Tibial nerve (tissue), 4 donors: ENCODE results near the gene TMTC1. TPM values are rescaled to one million over a fixed set of nuclear protein-coding genes. Genes with fewer than 3 reads are reported as not detected.

Experiments
- DNase-seq, 2 donors: peaks; one replicate each; pipeline ENCODE4 v3.0.0-alpha.2; 2019; ENCODE audit warnings: low spot score in 2 of 2
- H3K27ac ChIP-seq, 4 donors: fragments of 200-600 bp; sonication (generic) in 3 of 4; one replicate each; pipeline ENCODE4 v1.5.1; 2017 to 2019; ENCODE audit warnings: mild to moderate bottlenecking in 1 of 4
- H3K27me3 ChIP-seq, 2 donors: fragments of 200-600 bp; sonication (generic) in 1 of 2; one replicate each; pipeline versions ENCODE4 v1.5.1 to v1.6.0; 2017 to 2019
- H3K36me3 ChIP-seq, 3 donors: fragments of 200-600 bp; sonication (generic); one replicate each; pipeline ENCODE4 v1.5.1; 2018 to 2019
- H3K4me1 ChIP-seq, 4 donors: fragments of 200-600 bp; sonication (generic) in 3 of 4; one replicate each; pipeline ENCODE4 v1.5.1; 2017 to 2019
- H3K4me3 ChIP-seq, 4 donors: fragments of 200-600 bp; sonication (generic) in 3 of 4; one replicate each; pipeline ENCODE4 v1.5.1; 2017 to 2019; ENCODE audit warnings: mild to moderate bottlenecking in 1 of 4, moderate library complexity in 1 of 4
- H3K9me3 ChIP-seq, 4 donors: fragments of 200-600 bp; sonication (generic) in 3 of 4; one replicate each; pipeline ENCODE4 v1.5.1; 2017 to 2019
- EP300 ChIP-seq, 2 donors: sonication (generic); formaldehyde crosslinking; IDR thresholded peaks; one replicate each; pipeline ENCODE4 v1.6.1; 2017; ENCODE audit warnings: antibody characterized with exemption in 2 of 2, mild to moderate bottlenecking in 1 of 2
- POLR2A ChIP-seq, 2 donors: fragments of 450-650 bp; IDR thresholded peaks; one replicate each; pipeline ENCODE4 v1.6.1; 2017; ENCODE audit warnings: antibody characterized with exemption in 2 of 2, mild to moderate bottlenecking in 2 of 2, moderate library complexity in 2 of 2
- WGBS, 2 donors: methylation state at CpG; one replicate each; pipeline ENCODE4 v1.1.5; 2018; 5-methylcytosine and 5-hydroxymethylcytosine counted together
- total RNA-seq, 4 donors: library from RNA; depleted of rRNA; stranded (reverse); fragments of >200 nt; gene quantifications; one replicate each; pipeline ENCODE4 v1.1.0, GENCODE V29; 2016
- TF ChIP-seq, protein P1 (sequence below), 5 experiments: fragments of 200-600 bp in 3 of 5; fragments of 450-650 bp in 2 of 5; sonication (generic) in 3 of 5; IDR thresholded peaks; one replicate each; pipeline ENCODE4 v1.5.1; 2016 to 2019; ENCODE audit warnings: antibody characterized with exemption in 5 of 5, mild to moderate bottlenecking in 3 of 5, moderate library complexity in 2 of 5

Gene TMTC1
- total RNA-seq, 4 donors from 2014 or later = 111 to 207 (median 144) TPM

DNA sequence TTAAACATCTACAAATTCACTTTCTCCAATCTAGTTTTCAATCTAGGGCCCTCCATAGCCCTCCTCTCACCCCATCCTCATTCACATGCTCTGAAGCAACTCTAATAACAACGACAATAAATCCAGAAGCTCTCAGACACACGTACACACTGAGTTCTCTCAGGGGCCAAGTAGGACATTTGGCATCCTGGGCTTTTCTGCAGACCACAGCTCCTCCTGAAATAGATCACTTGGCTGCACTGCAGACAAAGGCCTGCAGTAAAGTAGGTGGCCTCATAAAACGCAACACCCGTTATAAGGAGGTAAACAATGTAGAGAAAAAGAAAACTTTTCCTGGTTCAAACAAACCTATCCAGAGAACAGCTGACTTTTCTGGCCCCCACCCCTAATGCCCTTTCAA is 111.2 kb downstream of the TMTC1 start:
- 59 to 67% methylated on average over 4 of the region's 4 CpGs for WGBS, 2 donors
- Histone ChIP-seq H3K9me3 (no peaks in the 10 kb centered on the region), H3K27me3 (no peaks in the 10 kb centered on the region), H3K36me3 (no peaks in the 10 kb centered on the region), H3K27ac (no peak overlapping the region), H3K4me1 (peaks cover 0 to 17% (median 0%) of the 10 kb centered on the region in 4 donors), H3K4me3 (no peak overlapping the region)
- no peak for DNase-seq
- TF ChIP-seq, protein P1, sequence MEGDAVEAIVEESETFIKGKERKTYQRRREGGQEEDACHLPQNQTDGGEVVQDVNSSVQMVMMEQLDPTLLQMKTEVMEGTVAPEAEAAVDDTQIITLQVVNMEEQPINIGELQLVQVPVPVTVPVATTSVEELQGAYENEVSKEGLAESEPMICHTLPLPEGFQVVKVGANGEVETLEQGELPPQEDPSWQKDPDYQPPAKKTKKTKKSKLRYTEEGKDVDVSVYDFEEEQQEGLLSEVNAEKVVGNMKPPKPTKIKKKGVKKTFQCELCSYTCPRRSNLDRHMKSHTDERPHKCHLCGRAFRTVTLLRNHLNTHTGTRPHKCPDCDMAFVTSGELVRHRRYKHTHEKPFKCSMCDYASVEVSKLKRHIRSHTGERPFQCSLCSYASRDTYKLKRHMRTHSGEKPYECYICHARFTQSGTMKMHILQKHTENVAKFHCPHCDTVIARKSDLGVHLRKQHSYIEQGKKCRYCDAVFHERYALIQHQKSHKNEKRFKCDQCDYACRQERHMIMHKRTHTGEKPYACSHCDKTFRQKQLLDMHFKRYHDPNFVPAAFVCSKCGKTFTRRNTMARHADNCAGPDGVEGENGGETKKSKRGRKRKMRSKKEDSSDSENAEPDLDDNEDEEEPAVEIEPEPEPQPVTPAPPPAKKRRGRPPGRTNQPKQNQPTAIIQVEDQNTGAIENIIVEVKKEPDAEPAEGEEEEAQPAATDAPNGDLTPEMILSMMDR (IDR thresholded peaks at IDR 0.05) = no peak
- TF ChIP-seq EP300 (IDR thresholded peaks at IDR 0.05) (no peak), POLR2A (IDR thresholded peaks at IDR 0.05) (no peak)

DNA sequence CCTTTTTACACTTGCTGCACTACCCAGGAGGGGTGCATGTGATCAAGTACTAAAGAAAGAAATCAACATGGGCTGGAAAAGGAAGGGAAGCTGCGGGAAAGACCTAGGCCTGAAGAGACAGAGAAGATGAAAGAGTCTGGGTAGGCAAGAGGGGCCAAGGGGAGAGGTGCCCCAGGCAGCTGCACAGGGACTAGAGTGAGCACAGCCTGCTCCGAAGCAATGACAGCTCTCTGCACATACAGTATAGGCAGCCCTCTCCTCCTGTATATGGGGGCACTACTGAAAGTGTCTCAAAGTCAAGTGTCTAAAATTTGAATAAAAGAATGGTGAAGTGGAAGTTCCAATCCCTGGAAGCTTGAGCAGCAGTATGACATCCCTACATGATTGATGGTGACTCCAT is 112.0 kb downstream of the TMTC1 start:
- no peak for TF ChIP-seq POLR2A (IDR thresholded peaks at IDR 0.05)
- TF ChIP-seq, protein P1 (IDR thresholded peaks at IDR 0.05) = no peak
- no peak for TF ChIP-seq EP300 (IDR thresholded peaks at IDR 0.05)
- Histone ChIP-seq H3K27me3 (no peaks in the 10 kb centered on the region), H3K4me1 (peaks cover 0 to 13% (median 0%) of the 10 kb centered on the region in 4 donors), H3K36me3 (no peaks in the 10 kb centered on the region), H3K27ac (no peak overlapping the region), H3K4me3 (no peak overlapping the region), H3K9me3 (no peaks in the 10 kb centered on the region)
- no peak for DNase-seq
- WGBS, 2 donors = 81 to 97% methylated on average over 2 of the region's 2 CpGs

DNA sequence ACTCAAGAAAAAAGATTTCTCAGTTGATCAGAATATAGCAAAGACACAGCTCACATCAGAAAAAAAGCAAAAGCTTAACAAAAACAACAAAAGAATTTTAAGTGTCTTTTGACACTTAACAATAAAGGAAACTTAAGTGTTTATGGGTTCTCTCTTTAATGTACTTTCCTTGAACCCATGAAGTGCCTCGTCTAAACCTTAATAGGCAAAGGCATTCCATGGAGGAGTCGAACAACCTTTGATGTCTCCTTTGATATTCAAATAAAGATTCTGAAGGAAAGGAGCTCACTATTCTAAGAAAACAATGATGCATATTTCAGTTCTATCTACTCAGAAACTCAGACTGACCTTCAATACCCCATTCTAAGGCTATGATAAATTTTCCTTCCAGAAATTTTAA is 116.7 kb downstream of the TMTC1 start:
- peaks cover 0 to 6% (median 0%) of the 10 kb centered on the region in 4 donors for H3K4me1 ChIP-seq
- DNase-seq = no peak
- H3K9me3 ChIP-seq = no peaks in the 10 kb centered on the region
- no peaks in the 10 kb centered on the region for H3K27me3 ChIP-seq
- no peak overlapping the region for H3K27ac ChIP-seq
- WGBS, 2 donors = 57 to 58% methylated on average over 2 of the region's 2 CpGs
- H3K4me3 ChIP-seq = no peak overlapping the region
- no peaks in the 10 kb centered on the region for H3K36me3 ChIP-seq
- TF ChIP-seq EP300 (IDR thresholded peaks at IDR 0.05) (no peak), POLR2A (IDR thresholded peaks at IDR 0.05) (no peak)
- TF ChIP-seq, protein P1 (IDR thresholded peaks at IDR 0.05) = no peak

DNA sequence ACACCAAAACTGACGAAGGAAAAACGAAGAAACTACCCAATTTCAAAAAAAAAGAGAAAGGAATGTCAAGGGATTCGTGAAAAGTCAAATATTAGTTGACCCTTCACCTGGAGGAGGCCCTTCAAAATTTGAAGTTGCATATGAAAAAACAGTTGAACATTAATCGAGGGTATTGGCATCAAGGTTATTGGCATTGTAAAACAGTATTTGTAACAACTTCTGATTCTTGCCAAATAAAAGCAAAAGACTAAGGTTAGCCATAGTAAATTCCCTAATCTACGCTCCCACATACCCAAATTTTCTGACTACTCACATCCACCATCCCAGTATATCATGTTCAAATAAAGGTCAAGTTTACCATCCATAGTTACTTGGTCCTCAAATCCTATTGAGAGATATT is 118.6 kb downstream of the TMTC1 start:
- H3K9me3 ChIP-seq = no peaks in the 10 kb centered on the region
- peaks cover 0 to 1% (median 0%) of the 10 kb centered on the region in 3 donors for H3K36me3 ChIP-seq
- no peak for DNase-seq
- H3K4me3 ChIP-seq = no peak overlapping the region
- H3K27me3 ChIP-seq = no peaks in the 10 kb centered on the region
- TF ChIP-seq EP300 (IDR thresholded peaks at IDR 0.05) = no peak
- WGBS, 2 donors = 72 to 91% methylated on average over 5 of the region's 5 CpGs
- H3K27ac ChIP-seq = no peak overlapping the region
- H3K4me1 ChIP-seq = peaks cover 0 to 6% (median 0%) of the 10 kb centered on the region in 4 donors

DNA sequence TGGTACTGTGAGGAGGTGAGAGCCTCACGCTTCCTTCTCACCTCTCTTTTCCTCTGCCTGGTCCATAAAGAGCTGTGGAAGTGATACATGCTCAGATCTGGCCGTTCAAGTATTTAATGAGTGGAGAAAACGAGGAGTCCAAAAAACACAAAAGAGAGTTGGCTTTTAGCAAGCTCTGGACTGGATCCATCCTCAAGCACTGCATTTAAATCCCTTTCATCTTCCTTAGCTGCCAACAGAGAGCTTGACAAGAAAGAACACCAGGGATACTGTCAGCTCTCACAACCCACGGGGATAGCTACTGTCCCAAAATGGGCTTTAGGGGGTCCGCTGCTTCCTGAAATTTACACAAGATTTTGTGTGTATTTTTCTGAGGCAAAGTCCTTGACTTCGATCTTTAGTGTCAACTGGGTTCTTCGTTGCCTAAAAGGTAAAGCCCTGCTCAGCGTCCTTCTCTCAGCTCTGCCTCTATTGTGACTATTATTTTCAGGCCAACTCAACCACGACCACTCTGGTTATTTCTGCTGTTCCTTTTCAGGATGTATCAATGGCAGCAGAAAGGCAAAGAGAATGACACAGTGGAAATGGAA is 120.9 kb downstream of the TMTC1 start:
- peaks cover 0 to 8% (median 0%) of the 10 kb centered on the region in 3 donors for H3K36me3 ChIP-seq
- no peak overlapping the region for H3K4me3 ChIP-seq
- TF ChIP-seq, protein P1 (IDR thresholded peaks at IDR 0.05) = no peak
- TF ChIP-seq EP300 (IDR thresholded peaks at IDR 0.05) (no peak), POLR2A (IDR thresholded peaks at IDR 0.05) (no peak)
- peaks cover 0 to 6% (median 0%) of the 10 kb centered on the region in 4 donors for H3K4me1 ChIP-seq
- no peaks in the 10 kb centered on the region for H3K9me3 ChIP-seq
- H3K27ac ChIP-seq = no peak overlapping the region
- H3K27me3 ChIP-seq = no peaks in the 10 kb centered on the region
- 57 to 58% methylated on average over 9 of the region's 9 CpGs for WGBS, 2 donors
- DNase-seq = no peak
